CD1c-positive myeloid dendritic cell (primary cell): Measurements from ENCODE around the gene RWDD4.
"Not testable (repeated sequence)": the region's sequence is repeated elsewhere in the genome, so short reads cannot be mapped to it uniquely, and the experiment has no call there.

Experiments
- DNase-seq: peaks from one replicate; pipeline ENCODE4 v3.0.0-alpha.2; 2016; ENCODE audit errors: extremely low spot score

Gene RWDD4

GRCh38 chr4:183635741-183636140, 23.2 kb downstream of the RWDD4 start:
- DNase-seq = no peak

GRCh38 chr4:183635321-183635720, 23.7 kb downstream of the RWDD4 start:
- peak; percentile 18 for DNase-seq

- no peak for DNase-seq
Measured at GRCh38 chr4:183633476-183634400, 25.2 kb downstream of the RWDD4 start.

GRCh38 chr4:183632689-183633088, 26.3 kb downstream of the RWDD4 start:
- DNase-seq = no peak

- no peak for DNase-seq
Measured at GRCh38 chr4:183631577-183632198, 27.3 kb downstream of the RWDD4 start.

- no peak for DNase-seq
Measured at GRCh38 chr4:183627979-183628588, 30.9 kb downstream of the RWDD4 start.

- DNase-seq = not testable (repeated sequence)
Measured at GRCh38 chr4:183627286-183627685, 31.7 kb downstream of the RWDD4 start.

- no peak for DNase-seq
Measured at GRCh38 chr4:183626168-183626567, 32.8 kb downstream of the RWDD4 start.

- DNase-seq = no peak
Measured at GRCh38 chr4:183624548-183624947, 34.4 kb downstream of the RWDD4 start.

- peak; percentile 64 for DNase-seq
Measured at GRCh38 chr4:183621875-183622274, 37.1 kb downstream of the RWDD4 start.

- DNase-seq = no peak
Measured at GRCh38 chr4:183620421-183620820, 38.6 kb downstream of the RWDD4 start.

- no peak for DNase-seq
Measured at GRCh38 chr4:183618681-183619080, 40.3 kb downstream of the RWDD4 start.

- DNase-seq = no peak
Measured at GRCh38 chr4:183617075-183617474, 41.9 kb downstream of the RWDD4 start.

- DNase-seq = no peak
Measured at GRCh38 chr4:183612329-183613250, 46.4 kb downstream of the RWDD4 start.

- no peak for DNase-seq
Measured at GRCh38 chr4:183611210-183611830, 47.7 kb downstream of the RWDD4 start.

- no peak for DNase-seq
Measured at GRCh38 chr4:183610613-183611012, 48.4 kb downstream of the RWDD4 start.

GRCh38 chr4:183610033-183610432, 49.0 kb downstream of the RWDD4 start:
- DNase-seq = no peak

GRCh38 chr4:183609151-183609550, 49.8 kb downstream of the RWDD4 start:
- no peak for DNase-seq

- DNase-seq = no peak
Measured at GRCh38 chr4:183607894-183608293, 51.1 kb downstream of the RWDD4 start.

GRCh38 chr4:183602557-183603027, 56.4 kb downstream of the RWDD4 start:
- no peak for DNase-seq

- no peak for DNase-seq
Measured at GRCh38 chr4:183601381-183601780, 57.6 kb downstream of the RWDD4 start.
